ENCODE data around the gene SNCA.

The SNCA gene

GRCh38 chr4:89847571-89848325, 10.8 kb upstream of the SNCA start (continued):
- TF ChIP-seq ZNF10 (tag by site-specific recombination; IDR thresholded peaks at IDR 0.05): no peak
- TF ChIP-seq PRDM10 (tag by site-specific recombination; IDR thresholded peaks at IDR 0.05): no peak
- TF ChIP-seq ZNF585B (tag by site-specific recombination; IDR thresholded peaks at IDR 0.05): no peak
- TF ChIP-seq ZNF580 (tag by site-specific recombination; IDR thresholded peaks at IDR 0.05): peak; percentile 57; the same call in 1 of the 2 replicates
- no peak for TF ChIP-seq ZBTB10 (tag by site-specific recombination; IDR thresholded peaks at IDR 0.05)
- TF ChIP-seq ZNF560 (tag by site-specific recombination; IDR thresholded peaks at IDR 0.05; ENCODE audit: borderline replicate concordance): no peak
- TF ChIP-seq KLF8 (tag by site-specific recombination; IDR thresholded peaks at IDR 0.05): 0 out of 2 replicates have a peak, but pooled peaks have one; percentile 29
- no peak for TF ChIP-seq PRDM2 (tag by site-specific recombination; IDR thresholded peaks at IDR 0.05; ENCODE audit: borderline replicate concordance)
- peak; percentile 35; the same call in 1 of the 2 replicates for TF ChIP-seq TSHZ1 (tag by site-specific recombination; IDR thresholded peaks at IDR 0.05; ENCODE audit: borderline replicate concordance)
- no peak for TF ChIP-seq ZNF362 (tag by site-specific recombination; IDR thresholded peaks at IDR 0.05)
- TF ChIP-seq ZNF138 (tag by site-specific recombination; IDR thresholded peaks at IDR 0.05; ENCODE audit: borderline replicate concordance): no peak
- TF ChIP-seq ZFP37 (tag by site-specific recombination; IDR thresholded peaks at IDR 0.05): no peak
- TF ChIP-seq SP3 (tag by site-specific recombination; IDR thresholded peaks at IDR 0.05): no peak
- TF ChIP-seq SP2 (tag by site-specific recombination; IDR thresholded peaks at IDR 0.05): no peak
- TF ChIP-seq FEZF1 (tag by site-specific recombination; IDR thresholded peaks at IDR 0.05): peak; percentile 90
- peak; percentile 35; the same call in 1 of the 2 replicates for TF ChIP-seq ZNF24 (tag by site-specific recombination; IDR thresholded peaks at IDR 0.05)
- peak; percentile 84 for TF ChIP-seq OVOL3 (tag by site-specific recombination; IDR thresholded peaks at IDR 0.05)
- TF ChIP-seq ZNF114 (tag by site-specific recombination; IDR thresholded peaks at IDR 0.05): no peak
- peak; percentile 21; the same call in 1 of the 2 replicates for TF ChIP-seq ZNF449 (tag by site-specific recombination; IDR thresholded peaks at IDR 0.05)

All from HEK293 (cell line).